HPDE6-E6E7 (cell line): ENCODE measurements around the gene HEMGN.
"Not testable (repeated sequence)": the region's sequence is repeated elsewhere in the genome, so short reads cannot be mapped to it uniquely, and the experiment has no call there.

Source experiments
- DNase-seq: peaks from one replicate; pipeline ENCODE4 v3.0.0; 2011; ENCODE audit warnings: missing footprints; ENCODE audit errors: extremely low spot score

HEMGN gene, protein sequence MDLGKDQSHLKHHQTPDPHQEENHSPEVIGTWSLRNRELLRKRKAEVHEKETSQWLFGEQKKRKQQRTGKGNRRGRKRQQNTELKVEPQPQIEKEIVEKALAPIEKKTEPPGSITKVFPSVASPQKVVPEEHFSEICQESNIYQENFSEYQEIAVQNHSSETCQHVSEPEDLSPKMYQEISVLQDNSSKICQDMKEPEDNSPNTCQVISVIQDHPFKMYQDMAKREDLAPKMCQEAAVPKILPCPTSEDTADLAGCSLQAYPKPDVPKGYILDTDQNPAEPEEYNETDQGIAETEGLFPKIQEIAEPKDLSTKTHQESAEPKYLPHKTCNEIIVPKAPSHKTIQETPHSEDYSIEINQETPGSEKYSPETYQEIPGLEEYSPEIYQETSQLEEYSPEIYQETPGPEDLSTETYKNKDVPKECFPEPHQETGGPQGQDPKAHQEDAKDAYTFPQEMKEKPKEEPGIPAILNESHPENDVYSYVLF

DNA sequence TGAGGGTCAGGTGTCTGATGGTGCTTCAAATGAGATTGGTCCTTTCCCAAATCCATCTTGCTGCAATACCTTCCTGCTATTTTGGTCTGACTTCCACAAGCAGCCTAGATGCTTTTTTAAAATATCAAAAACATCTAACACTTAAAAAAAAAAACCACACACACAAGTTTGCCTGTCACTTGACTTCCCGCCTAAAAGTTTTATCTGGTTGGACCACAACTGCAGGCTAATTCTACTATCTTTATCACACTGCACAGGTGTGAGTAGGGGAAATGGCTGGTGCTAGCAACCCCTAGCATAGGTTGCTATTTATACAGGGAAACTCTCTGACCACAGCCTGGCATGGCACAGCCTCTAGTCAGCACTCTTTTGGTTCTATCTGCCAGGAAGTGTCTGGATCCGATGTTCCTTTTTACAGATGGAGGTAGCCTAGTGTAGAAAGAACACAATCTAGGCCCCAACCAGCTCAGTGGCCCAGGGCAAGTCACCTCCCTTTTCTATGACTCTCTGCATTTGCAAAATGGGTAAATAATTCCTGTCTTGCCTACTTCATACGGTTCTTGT lies at the start of gene HEMGN:
Gene HEMGN, minus strand, starts transcription at position 92 of the 564 bp plus-strand sequence. Its CDS starts 36 bp downstream, at position 56.
- DNase-seq, result no peak

DNA sequence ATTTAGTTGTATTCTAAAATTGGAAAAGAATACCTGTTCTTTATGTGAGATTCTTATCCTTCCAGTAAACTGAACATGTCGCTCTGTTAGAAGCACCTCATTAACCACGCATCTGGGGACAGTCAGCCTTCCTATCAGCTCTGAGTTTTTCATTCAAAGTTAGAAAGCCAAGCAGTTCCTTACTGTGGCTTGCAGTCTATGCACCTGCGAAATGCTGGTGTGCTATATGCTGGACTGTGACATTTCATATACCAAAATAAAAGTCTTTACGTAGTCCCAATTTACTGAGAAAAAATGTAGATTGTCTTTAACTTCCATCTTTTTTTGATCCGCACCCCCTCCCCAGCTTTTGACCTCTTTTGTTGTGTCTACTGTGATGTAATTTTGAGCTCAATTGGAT lies 49.5 kb upstream of the HEMGN start:
- DNase-seq, result no peak

DNA sequence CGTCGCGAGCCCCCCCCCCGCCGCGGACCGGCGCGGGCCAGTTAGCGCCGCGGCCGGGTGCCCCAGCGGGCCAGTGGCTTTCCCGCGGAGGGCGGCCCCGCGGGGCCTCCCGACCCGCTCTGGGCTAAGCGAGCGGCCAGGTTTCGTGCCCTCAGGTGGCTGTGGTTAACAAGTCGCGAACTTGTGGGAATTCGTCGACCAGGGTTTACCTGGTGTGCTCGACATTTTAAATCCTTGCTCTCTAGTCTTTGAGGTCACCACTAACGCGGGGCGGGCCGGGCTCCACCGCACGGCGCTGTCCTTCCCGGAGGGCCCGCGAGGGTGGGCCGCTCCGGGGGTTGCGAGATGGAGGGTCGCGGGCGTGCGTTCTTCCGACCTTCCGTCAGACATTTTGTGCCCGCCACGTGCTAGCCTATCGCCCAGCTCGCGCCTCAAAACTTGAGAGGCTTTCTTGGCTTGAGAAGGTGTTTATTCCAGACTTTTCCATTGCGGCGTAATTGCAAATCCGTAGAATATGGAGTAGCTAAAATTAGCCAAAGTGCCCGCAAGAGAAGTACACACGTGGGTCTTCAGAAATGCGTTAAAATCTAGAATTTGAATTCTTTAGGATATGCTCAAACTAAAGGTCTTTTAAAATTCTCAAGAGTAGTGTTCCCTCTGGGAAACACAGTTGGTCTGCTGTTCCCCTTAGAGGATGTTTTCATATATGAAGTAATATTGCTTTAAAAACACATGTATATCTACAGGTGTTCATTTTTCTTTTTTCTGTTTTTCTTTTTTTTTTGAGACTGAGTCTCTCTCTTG lies 47.3 kb upstream of the HEMGN start:
- DNase-seq, result peak; percentile 19

DNA sequence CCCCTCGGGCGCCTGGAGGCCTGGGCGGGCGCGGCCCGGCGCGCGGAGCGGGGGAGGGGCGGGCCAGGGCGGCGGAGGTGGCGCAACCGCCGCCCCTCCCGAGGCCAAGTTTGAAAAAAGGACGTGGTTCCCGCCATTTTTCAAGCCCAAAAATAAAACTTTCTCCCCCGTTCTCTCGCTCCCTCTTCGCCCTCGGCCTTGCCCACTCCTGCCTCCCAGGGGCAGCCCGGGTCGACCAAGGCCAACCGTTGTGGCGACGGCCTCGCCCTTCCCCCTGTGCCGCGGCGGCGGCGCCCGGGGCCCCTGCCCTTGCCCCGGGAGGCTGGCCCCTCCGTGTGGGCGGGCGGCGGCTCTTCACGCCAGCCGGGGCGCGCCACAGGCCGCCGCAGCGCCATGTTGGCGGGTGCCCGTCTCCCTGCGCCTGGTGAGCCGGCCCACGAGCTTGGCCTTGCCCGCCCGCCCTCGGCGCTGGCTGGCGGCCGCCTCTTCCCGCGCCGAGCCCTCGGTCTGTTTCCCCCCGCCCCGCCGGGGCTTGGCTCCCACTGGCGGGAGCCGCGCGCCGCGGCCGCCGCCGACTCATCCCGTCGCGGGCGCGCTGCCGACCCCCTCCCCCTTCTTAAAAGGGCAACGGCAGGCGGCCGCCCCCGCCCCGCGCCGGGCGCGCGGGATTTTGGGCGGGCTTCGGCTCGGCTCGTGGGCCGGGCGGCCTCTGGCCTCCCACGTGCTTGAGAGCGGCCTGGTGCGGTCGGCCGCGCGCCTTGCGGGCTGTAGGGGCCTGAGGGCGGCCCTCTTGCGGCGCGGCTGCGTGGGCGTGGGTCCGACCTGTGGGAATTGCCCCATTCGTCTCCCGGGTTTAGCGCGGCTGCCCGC lies 46.5 kb upstream of the HEMGN start:
- DNase-seq, result peak; percentile 49

DNA sequence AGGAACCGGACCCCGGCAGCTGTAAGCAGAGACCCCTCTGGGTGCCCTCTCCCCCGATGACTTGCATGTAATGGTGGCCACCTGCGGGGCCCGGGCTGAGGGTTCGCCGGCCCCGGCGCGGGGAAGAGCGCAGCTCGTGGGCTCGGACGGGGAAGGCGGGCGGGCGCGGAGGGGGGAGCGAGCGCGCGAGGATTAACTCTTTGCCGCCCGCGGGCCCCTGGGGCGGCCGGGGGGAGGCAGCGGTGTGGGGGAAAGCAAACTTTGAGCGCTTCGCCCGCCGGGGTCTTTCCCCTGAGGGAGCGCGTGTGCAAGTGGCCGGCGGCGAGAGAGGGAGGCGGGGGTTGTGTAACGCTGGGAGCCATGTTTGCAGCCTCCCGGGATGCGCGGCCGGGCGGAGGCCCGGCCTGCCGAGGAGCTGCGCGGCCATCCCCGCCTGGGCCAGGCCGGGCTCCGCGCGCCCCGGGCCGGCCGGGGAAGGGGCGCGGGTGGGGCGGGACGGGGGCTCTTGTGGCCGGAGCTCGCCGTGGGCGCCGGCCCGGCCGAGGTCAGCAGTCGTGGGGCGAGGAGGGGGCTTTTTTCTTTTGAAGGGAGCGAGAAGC lies 45.7 kb upstream of the HEMGN start:
- DNase-seq, result peak; percentile 28

DNA sequence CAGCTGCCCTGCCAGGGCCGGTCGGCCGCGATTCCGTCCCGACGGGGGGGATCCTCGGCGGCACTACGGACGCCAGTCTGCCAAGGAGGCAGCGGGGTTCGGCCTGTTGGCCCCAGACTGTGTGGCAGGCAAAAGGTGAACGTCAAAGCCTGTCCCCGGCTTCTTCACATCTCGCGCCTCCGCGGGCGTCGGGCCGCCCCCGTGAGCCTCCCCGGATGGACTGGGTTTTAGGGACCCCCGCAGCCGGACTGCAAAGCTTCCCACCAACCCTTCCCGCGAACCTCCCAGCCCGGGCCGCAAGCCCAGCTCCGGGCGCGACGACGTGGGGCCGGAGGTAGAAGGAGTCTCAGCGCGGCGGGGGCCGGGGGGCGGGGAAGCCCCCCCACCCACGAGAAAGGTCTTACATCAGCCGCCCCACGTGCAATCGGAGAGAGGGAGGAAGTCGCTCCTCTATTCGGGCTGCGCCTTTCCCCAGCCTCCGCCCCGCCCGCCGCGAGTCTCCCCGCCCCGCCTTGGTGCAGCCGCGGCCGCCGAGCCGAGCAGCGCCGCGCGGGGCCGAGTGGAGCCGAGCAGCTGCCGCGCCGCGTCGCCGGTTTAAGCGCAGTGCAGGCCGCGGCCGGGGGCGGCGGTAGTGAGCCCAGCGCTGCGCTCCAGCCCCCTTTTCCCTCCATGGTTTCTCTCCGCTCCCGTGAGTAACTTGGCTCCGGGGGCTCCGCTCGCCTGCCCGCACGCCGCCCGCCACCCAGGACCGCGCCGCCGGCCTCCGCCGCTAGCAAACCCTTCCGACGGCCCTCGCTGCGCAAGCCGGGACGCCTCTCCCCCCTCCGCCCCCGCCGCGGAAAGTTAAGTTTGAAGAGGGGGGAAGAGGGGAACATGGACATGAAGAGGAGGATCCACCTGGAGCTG lies 45.0 kb upstream of the HEMGN start, which contains the start of gene ANP32B:
Gene ANP32B, plus strand, starts transcription at position 659 of the 906 bp plus-strand sequence. Its CDS starts 215 bp downstream, at position 874.
- peak; percentile 73 for DNase-seq

DNA sequence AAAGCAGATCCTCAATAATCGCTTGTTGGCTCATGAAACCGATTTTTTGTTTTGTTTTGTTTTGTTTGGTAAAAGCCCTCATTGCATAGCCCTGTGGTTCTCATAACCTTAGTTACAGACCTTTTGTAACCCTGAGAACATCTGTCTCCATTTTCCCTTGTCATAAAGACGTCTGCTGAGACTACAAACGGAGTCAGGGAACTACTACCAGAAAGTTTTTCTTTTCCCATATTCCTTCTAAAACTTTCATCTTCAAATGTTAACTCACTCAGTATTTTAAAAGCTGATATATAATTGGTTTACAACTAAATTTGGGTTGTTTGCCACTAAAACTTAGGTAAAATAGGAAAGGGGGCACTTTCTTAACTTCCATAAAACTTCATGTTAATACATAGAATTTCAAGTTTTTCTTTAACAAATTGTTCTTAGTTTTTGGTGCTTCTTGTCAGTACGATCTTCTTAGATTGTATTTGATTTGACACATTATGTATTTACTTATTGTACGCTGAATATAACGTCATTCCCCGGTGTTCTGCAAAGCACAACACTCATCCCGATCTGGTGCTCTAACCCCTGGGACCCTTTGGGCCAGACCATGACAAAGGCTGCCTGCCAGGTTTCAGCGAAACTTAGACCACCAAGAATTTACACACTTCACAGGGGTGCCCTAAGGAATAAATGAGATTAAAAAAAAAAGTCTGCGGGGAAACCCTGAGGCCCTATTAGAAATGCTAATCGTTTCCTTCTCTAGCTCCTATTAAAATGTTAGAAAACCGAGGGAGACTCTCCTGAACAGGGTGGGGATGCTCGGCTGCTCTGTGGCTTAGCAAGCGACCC lies 44.1 kb upstream of the HEMGN start:
- no peak for DNase-seq

DNA sequence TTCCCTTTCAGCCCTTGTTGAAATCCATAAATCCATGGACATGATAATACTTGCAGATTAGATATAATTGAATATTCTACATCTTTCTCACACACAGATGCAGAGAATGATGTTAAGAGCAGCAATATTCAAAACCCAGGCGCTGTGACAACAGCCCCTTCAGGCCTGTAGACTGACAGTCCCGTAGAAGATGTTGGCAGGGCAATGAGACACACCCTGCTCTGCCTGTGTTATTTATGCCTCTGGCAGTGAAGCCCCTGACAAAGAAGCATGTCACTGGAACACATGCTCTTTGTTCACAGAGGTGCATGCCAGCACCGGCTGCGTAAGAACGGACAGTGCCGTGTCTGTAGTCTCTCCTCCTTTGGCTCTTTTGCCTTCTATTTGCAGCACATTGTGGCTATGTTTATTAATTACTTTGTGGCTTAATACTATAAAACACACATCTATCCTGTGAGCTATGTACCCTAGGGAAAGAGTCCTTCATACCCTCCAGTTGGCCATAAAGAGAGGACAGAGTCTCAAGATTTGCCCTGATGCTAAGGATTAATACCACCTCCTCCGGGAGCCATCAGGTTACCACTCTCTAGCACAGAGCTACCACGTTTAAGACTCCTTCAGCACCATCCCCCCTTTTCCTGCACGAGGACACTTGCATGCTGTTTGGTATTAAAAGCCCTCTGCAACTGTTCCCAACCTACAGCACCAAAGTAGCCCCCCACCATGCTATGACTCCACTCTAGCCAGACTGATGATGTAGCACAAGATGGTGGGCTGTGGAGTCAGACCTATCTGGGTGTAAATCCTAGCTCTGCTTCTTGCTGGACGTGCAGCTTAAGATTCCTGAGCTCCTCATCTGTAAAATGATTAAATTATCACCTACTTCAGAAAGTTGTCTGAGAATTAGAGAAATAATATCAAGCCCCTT lies 43.2 kb upstream of the HEMGN start:
- DNase-seq, result no peak

DNA sequence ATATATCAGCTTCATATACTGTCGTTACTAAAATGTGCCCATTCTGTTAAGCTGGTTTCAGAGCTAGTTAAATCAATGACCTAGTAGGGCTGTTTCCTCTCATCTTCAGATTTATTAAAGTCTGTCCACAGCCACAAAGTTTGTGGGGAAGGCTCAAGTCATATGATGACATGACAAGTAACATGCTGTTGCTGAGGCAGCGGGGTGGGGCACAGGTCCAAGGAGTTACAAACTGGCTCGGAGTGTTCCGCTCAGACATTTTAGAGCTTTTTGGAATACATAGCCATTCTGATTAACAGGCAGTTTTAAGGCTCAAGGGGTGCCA lies 42.5 kb upstream of the HEMGN start:
- DNase-seq, result no peak

DNA sequence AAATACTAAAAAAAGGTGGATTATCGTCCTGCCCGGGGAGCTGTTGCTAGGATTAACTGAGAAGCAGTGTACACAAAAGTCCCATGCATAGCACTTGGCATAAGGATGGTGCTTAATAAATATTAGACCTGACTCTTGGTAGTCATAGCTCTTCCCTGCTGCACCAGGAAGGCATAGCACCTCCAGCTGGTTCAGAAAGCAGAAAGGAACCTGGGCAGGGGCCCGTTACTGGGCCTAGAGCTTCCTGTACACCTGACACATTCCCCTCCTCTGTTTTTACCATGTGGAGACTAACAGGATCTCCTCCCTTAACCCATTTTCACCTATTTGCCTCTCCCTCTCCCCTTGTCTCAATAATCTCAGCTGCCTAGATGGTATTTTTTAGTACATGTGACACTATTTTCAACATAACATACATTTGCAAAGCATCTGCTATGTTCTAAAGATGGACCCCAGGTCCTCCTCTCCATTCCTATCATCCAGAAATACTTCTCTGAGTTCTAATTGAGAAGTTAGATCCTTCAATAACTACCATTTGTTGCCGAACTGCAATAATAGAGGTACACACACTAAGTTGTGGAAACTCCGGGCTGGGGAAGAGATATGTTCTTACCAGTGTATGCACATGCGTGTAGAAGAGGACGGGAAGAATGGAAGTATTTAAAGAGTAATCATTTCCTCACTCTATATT lies 42.0 kb upstream of the HEMGN start:
- no peak for DNase-seq

DNA sequence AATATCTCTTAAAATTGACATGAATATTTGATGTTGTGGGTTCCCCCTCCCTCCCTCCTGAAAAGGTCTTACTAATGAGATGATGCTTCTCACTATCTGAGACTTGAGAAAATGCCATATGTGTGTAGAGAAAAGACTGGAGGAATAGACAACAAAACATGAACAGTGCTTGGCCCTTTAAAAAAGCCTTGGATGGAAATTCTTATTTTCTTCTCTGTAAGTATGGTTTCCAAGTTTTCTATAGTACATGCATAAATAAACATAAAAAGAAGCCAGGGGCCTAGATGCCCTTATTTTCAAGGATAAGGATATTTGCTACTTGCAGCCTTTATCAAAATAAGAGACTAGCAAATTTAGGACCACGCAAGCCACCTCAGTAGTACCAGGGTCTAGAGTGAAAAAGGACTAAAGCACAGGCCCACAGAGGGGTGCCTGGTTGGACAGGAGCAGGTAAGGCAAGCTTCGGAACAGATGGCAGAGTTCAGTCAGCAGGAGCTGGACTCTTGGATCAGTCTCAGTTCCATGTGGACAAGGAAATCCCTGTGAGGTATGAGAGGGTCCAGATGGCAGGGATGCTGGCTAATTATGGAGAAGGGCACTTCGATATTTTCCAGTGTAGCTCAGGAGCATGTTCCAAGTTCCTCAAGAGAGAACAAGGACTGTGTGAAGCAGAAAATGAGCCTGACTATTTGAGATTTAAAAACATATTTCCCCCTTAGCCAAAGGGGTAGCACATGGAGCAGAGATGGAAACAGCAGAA lies 40.6 kb upstream of the HEMGN start:
- no peak for DNase-seq

DNA sequence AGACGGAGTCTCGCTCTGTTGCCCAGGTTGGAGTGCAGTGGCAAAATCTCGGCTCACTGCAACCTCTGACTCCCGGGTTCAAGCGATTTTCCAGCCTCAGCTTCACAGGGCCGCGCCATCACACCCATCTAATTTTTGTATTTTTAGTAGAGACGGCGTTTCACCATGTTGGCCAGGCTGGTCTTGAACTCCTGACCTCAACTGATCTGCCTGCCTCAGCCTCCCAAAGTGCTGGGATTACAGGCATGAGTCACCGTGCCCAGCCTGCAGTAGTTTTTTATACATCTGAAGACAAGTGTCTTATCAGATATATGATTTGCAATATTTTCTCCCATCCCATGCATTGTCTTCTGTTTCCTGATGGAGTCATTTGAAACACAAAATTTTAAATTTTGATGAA lies 38.7 kb upstream of the HEMGN start:
- DNase-seq, result not testable (repeated sequence)

DNA sequence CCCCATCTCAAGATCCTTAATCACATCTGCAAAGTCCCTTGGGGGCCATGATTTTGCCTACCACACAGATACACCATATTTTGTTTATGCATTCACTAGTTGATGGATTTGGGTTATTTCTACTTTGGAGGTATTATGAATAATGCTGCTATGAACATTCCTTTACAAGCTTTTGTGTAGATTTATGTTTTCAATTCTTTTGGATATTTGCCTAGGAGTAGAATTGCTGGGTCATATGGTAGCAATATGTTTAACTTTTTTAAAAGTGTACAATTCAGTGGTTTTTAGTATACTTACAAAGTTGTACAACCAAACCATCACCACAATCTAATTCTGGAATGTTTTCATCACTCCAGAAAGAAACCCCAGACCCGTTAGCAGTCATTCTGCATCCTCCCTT lies 37.4 kb upstream of the HEMGN start:
- DNase-seq, result no peak

DNA sequence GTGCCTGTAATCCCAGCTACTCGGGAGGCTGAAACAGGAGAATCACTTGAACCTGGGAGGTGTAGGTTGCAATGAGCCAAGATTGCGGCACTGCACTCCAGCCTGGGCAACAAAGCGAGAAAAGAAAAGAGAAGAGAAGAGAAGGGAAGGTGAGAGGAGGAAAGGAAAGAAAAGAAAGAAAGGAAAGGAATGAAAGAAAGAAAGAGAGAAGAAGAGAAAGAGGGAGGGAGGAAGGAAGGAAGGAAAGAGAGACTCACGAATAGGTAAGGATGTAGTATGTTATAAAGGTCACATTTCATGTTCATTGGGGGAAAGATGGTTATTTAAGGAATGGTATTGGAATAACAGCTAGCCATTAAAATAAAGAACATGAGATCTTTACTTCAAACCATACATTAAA lies 34.8 kb upstream of the HEMGN start:
- DNase-seq, result no peak

DNA sequence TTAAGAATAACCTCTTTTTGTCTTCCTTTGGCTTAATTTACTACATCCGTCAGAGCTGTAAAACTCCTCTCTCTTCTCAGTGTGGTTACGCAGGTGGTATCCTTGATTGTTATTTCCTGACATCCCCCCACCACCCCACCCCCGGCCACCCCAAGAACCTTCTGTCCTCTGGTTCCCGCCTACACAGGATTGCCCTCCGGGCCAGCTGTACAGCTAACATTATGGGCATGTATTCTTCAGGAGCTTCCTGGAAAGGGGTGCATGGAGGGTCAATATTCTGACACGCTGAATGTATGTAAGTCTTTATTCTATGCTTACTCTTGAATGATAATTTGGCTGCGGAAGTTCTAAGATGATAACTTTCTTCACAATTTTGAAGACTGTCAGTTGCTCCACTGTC lies 32.2 kb upstream of the HEMGN start:
- no peak for DNase-seq

DNA sequence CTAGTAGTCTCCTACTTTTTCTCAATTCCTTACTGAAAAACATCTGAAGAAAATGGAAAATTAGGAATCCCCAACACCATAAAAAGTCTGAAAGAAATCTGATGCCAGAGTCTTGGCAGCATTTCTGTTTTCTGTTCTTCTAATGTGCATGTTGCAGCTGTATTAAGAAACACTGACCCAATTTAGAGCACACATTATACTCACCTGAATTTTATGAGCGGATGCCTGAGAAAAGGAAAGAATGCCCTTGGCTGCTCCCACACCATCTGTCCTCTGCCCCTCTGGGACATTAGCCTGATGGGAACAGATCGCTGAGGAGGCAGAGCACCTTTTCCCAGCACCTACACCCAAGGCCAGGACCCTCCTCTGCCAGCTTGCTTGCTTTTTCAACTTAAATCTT lies 31.0 kb upstream of the HEMGN start:
- no peak for DNase-seq

DNA sequence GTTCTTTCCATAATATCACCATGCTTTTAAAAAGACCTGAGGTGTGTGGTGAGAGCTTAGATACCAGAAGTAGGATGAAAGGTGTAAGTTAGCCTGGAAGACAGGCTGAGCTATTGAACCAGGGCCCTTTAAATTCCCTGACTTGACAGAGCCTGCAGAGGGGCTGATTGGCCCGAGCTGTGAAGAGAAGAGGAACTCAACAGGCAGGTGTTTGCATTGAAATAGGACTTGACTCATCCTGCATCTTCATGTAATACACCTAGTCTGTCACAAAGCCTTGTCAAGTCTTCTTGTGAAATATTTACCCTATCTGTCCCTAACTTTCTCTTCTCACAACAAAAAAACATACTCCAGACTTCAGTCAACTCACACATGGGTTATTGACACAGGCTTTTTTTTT lies 28.5 kb upstream of the HEMGN start:
- no peak for DNase-seq
